GM19351 (cell line): ENCODE data around the gene DPH3.

Source experiments
- ATAC-seq: cut with Tn5 transposase; IDR thresholded peaks from one replicate; pipeline ENCODE4 v1.9.1; 2021; ENCODE audit warnings: mild to moderate bottlenecking, moderate library complexity; ENCODE audit not compliant: unreplicated experiment

Gene DPH3

GRCh38 chr3:16236856-16237393, 27.8 kb downstream of the DPH3 start:
- ATAC-seq: no peak

GRCh38 chr3:16236030-16236639, 28.6 kb downstream of the DPH3 start:
- no peak for ATAC-seq

DNA sequence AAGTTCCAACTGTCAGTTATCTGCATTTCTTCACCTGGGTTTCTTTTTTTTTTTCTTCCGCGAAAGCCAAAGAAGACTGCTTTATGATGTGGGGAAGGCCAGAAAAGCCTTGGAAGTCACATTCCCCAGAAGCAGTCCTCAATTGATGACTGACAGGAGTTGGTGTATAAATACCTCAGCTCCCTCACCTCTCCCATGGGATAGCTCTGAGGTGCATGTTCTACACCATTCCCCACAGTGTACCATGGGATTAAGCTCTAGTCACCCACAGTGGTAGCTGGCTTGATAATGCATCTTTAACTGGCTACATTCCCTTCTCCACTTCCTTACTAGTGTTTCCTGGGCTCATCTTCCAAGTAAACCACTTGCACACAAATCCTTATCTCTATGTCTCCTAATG, 30.5 kb downstream of the DPH3 start:
- no peak for ATAC-seq

DNA sequence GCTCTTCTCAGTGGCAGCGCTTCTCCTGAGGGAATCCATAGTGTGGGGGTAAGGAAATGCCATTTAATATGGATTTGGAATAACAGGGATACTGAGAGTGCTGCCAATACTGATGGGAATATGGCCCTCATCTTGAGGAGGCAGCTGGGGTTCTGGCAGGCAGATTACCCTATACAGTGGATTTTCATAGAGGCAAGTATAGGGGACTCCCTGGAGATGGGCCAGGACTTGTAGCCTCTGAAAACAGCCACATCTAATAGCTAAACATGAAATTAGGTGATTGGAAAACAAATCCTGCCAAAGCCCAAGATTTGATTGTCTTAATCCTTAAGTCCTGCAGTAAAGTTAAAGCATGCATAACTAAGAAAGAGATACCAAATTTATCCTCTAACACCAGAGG, 30.9 kb downstream of the DPH3 start:
- no peak for ATAC-seq

DNA sequence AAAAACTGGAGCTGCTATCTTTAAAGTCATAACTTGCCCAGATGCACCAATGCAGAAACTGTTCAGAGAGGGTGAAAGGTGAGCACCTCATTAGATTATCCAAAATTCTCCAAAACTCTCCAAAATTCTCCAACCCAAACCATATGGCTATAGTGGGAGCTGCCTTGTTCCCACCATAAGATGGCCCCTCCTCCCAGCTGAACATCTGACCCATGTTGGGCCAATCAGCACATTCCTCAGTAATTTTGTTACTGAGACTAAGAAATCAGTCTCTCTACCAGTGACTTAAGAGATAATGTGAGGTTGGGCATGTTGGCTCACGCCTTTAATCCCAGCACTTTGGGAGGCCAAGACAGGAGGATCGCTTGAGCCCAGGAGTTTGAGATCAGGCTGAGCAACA, 32.8 kb downstream of the DPH3 start:
- no peak for ATAC-seq

GRCh38 chr3:16229681-16230080, 35.1 kb downstream of the DPH3 start:
- no peak for ATAC-seq

- no peak for ATAC-seq
These were observed 37.2 kb downstream of the DPH3 start for GRCh38 chr3:16227566-16227965.

DNA sequence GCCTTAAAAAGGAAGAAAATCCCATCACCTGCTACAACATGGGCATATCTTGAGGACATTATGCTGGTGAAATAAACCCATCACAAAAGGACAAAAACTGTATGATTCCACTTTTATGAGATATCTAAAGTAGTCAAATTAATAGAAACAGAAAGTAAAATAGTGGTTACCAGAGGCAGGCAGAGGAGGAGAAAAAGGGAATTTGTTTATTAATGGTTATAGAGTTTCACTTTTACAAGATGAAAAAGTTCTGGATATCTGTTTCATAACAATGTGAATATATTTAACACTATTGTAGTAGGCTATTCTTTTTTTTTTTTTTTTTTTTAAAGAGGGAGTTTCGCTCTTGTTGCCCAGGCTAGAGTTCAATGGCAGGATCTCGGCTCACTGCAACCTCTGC, 40.4 kb downstream of the DPH3 start:
- no peak for ATAC-seq

DNA sequence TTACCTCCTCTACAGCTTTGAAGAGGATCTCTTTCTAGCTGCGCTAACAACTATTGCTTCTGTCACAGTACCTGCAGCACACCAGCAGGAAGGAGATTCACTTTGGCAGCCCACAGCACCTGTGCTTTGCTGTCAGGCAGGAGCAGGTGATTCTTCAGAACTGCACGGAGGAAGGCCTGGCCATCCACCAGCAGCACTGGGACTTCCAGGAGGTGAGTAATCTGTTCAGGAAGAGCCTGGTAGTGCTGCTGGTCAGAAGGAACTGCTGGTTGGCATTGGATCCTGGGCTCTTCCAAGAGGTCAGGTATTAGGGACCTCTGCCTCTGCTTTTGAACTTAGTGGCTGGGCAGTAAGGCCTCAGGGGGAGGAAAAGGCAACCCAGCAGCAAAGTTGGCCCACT, 42.2 kb downstream of the DPH3 start:
- no peak for ATAC-seq

GRCh38 chr3:16221990-16222389, 42.8 kb downstream of the DPH3 start:
- ATAC-seq: no peak

DNA sequence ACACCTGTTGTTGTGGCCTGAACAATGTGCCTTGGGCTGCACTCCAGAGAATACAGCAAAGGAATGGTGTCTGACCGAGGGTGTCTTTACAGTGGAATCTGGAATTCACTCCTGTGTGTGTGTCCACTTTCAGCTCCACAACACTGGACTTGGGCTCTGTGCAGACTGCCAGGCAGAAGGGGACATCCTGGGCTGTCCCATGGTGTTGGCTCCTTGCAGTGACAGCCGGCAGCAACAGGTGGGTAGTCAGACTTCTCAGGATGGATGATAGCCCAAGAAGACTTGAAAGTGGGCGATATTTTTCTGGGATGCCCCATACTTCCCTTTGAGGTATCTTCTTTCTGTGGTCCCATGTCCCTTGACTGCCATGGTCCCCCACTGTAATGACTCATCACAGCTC, 45.0 kb downstream of the DPH3 start:
- no peak for ATAC-seq

- no peak for ATAC-seq
These were observed 48.3 kb downstream of the DPH3 start for GRCh38 chr3:16216373-16216935.

GRCh38 chr3:16214366-16214765, 50.4 kb downstream of the DPH3 start:
- no peak for ATAC-seq

- no peak for ATAC-seq
These were observed 53.4 kb downstream of the DPH3 start for GRCh38 chr3:16211176-16211904.
